Measurements from ENCODE around the gene MEGF6. TPM values are rescaled to one million over a fixed set of nuclear protein-coding genes. Genes with fewer than 3 reads are reported as not detected.

MEGF6 gene
- total RNA-seq, 6 experiments from 2014 or later: 20.3 to 39.2 (median 23.0) TPM

GRCh38 chr1:3638027-3638426, 26.7 kb upstream of the MEGF6 start:
- H3K4me1 Mint-ChIP-seq (ENCODE audit: low read depth): no peaks in the 10 kb centered on the region
- no peaks in the 10 kb centered on the region for H3K27me3 Mint-ChIP-seq (ENCODE audit: insufficient read depth)
- H3K27ac Mint-ChIP-seq: no peak overlapping the region
- no peaks in the 10 kb centered on the region for H3K9me3 Mint-ChIP-seq
- TF ChIP-seq CTCF (IDR thresholded peaks at IDR 0.05): no peak
- H3K4me3 Mint-ChIP-seq: no peak overlapping the region
- H3K36me3 Mint-ChIP-seq (ENCODE audit: low read depth): peaks cover 7% of the 10 kb centered on the region; the same call in 1 of the 2 replicates
- DNase-seq: no peak

DNA sequence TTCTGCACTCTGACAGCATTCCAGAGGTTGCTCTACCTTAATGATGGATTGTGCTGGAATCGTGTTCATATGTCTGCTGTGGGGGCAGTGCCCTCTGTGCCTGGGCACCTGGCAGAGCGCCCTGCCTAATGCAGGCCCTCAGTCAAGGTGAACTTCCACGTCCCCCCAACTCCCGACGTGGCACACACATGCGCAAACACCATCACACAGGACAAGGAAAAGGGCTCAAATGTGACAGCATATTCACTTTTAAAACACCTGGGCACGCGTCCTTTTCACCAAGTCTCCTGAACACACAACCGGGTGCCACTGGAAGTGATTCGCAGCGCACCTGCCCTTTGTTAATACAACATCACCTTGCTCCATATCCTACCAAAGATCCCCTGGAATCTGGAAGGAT, 25.2 kb upstream of the MEGF6 start:
- DNase-seq: no peak
- Mint-ChIP-seq H3K27me3 (ENCODE audit: insufficient read depth) (no peaks in the 10 kb centered on the region), H3K4me1 (ENCODE audit: low read depth) (no peaks in the 10 kb centered on the region), H3K9me3 (no peaks in the 10 kb centered on the region), H3K27ac (no peak overlapping the region), H3K36me3 (ENCODE audit: low read depth) (peaks cover 7% of the 10 kb centered on the region; the same call in 1 of the 2 replicates), H3K4me3 (no peak overlapping the region)
- no peak for TF ChIP-seq CTCF (IDR thresholded peaks at IDR 0.05)

- no peak for DNase-seq
- H3K36me3 Mint-ChIP-seq (ENCODE audit: low read depth): peaks cover 7% of the 10 kb centered on the region; the same call in 1 of the 2 replicates
- no peak overlapping the region for H3K27ac Mint-ChIP-seq
- no peaks in the 10 kb centered on the region for H3K9me3 Mint-ChIP-seq
- no peaks in the 10 kb centered on the region for H3K4me1 Mint-ChIP-seq (ENCODE audit: low read depth)
- TF ChIP-seq CTCF (IDR thresholded peaks at IDR 0.05): no peak
- no peak overlapping the region for H3K4me3 Mint-ChIP-seq
- no peaks in the 10 kb centered on the region for H3K27me3 Mint-ChIP-seq (ENCODE audit: insufficient read depth)
These were observed 24.8 kb upstream of the MEGF6 start for GRCh38 chr1:3636080-3636479.

- peaks cover 7% of the 10 kb centered on the region; the same call in 1 of the 2 replicates for H3K36me3 Mint-ChIP-seq (ENCODE audit: low read depth)
- TF ChIP-seq CTCF (IDR thresholded peaks at IDR 0.05): no peak
- no peak for DNase-seq
- H3K9me3 Mint-ChIP-seq: no peaks in the 10 kb centered on the region
- H3K4me1 Mint-ChIP-seq (ENCODE audit: low read depth): no peaks in the 10 kb centered on the region
- H3K27me3 Mint-ChIP-seq (ENCODE audit: insufficient read depth): no peaks in the 10 kb centered on the region; the same call in none of the 2 replicates
- H3K4me3 Mint-ChIP-seq: no peak overlapping the region
- no peak overlapping the region for H3K27ac Mint-ChIP-seq
These were observed 22.9 kb upstream of the MEGF6 start for GRCh38 chr1:3634059-3634800.

- Mint-ChIP-seq H3K27ac (no peak overlapping the region), H3K27me3 (ENCODE audit: insufficient read depth) (no peaks in the 10 kb centered on the region; the same call in none of the 2 replicates), H3K4me3 (no peak overlapping the region), H3K9me3 (no peaks in the 10 kb centered on the region), H3K36me3 (ENCODE audit: low read depth) (peaks cover 7% of the 10 kb centered on the region; the same call in 1 of the 2 replicates), H3K4me1 (ENCODE audit: low read depth) (no peaks in the 10 kb centered on the region)
- no peak for TF ChIP-seq CTCF (IDR thresholded peaks at IDR 0.05)
- DNase-seq: no peak
These were observed 22.2 kb upstream of the MEGF6 start for GRCh38 chr1:3633344-3634058.

Measured in HFFc6 (cell line).